Lower leg skin (tissue), 3 donors: ENCODE measurements around the gene KCNT2.

Experiments used
- POLR2A ChIP-seq, 2 donors: fragments of 450-650 bp; IDR thresholded peaks; one replicate each; pipeline ENCODE4 v1.6.1; 2016 to 2017; ENCODE audit warnings: antibody characterized with exemption in 2 of 2, mild to moderate bottlenecking in 1 of 2, moderate library complexity in 1 of 2
- TF ChIP-seq, protein P1 (sequence below), 3 donors: fragments of 450-650 bp; IDR thresholded peaks; one replicate each; pipeline ENCODE4 v1.5.1; 2016; ENCODE audit warnings: antibody characterized with exemption in 3 of 3, mild to moderate bottlenecking in 3 of 3, moderate library complexity in 2 of 3

DNA sequence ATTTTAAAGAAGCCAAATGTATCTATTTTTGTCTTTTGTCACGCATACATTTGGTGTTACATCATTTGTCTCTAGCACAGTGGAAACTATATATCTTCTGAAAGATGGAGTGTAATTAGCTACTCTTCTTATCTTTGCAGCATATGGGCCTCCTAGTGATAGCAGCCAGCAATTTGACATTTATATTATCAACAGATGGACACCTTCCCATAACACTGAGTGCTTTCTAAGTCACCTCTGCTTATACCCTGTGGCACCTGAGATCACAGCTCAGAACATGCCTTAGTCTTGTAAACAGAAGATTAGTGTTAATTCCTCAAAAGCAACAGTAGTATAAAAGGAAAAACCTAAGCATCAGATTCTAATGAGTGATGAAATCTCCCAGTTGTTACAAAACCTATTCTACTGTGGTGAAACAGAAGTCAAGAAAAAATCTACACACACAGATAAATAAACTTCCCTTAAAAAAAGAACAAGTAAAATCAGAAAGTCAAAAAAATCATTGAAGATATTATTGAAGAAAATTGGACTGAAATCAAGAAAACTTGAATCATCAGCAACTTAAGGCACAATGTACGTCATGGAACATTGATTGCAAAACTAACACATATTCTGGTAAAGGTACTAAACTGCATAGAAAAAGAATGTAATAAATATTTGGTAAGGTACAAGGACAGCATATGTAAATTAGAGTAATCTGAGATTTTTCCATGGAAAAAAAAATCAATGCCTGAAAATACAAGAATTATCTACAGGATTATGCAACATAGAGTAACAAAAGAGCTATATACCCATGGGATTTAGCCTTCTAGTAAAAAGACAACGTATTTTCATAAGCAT, 61.7 kb downstream of the KCNT2 start:
- TF ChIP-seq, protein P1, sequence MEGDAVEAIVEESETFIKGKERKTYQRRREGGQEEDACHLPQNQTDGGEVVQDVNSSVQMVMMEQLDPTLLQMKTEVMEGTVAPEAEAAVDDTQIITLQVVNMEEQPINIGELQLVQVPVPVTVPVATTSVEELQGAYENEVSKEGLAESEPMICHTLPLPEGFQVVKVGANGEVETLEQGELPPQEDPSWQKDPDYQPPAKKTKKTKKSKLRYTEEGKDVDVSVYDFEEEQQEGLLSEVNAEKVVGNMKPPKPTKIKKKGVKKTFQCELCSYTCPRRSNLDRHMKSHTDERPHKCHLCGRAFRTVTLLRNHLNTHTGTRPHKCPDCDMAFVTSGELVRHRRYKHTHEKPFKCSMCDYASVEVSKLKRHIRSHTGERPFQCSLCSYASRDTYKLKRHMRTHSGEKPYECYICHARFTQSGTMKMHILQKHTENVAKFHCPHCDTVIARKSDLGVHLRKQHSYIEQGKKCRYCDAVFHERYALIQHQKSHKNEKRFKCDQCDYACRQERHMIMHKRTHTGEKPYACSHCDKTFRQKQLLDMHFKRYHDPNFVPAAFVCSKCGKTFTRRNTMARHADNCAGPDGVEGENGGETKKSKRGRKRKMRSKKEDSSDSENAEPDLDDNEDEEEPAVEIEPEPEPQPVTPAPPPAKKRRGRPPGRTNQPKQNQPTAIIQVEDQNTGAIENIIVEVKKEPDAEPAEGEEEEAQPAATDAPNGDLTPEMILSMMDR (IDR thresholded peaks at IDR 0.05) = no peak
- no peak for TF ChIP-seq POLR2A (IDR thresholded peaks at IDR 0.05)
